ENCODE data around the gene TOMM22. TPM values are rescaled to one million over a fixed set of nuclear protein-coding genes. Genes with fewer than 3 reads are reported as not detected.
A peak's percentile ranks its signal among the peaks of the same experiment; 100 is the strongest.

The TOMM22 gene
- total and polyA plus RNA-seq, 7 donors, result 39.5 to 125 (median 69.1) TPM

DNA sequence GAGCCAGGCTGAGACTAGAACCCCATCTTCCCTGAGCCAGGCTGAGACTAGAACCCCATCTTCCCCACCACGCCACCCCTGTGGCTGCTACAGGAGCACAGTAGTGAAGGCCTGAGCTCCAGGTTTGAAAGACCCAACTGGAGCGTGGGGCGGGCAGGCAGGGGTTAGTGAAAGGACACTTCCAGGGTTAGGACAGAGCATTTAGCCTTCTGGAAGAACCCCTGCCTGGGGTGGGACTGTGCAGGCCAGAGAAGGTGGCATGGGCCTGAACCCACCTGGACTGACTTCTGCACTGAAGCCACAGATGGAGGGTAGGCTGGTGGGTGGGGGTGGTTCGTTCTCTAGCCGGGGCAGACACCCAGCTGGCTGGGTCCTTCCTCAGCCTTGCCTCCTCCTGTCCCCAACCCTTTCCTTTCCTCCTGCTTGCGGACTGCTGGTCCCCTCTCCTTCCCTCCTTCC lies 50.0 kb downstream of the TOMM22 start:
- DNase-seq (peak in 1 of 2 donors; percentile 53), ATAC-seq (no peak)
- Histone ChIP-seq H3K27ac (peak overlapping the region; percentile 79), H3K4me3 (no peak overlapping the region), H3K27me3 (ENCODE audit: insufficient read depth in 3 of 3, low read length in 2 of 3) (no peaks in the 10 kb centered on the region), H3K9me3 (no peaks in the 10 kb centered on the region), H3K4me1 (peaks cover 41% of the 10 kb centered on the region), H3K36me3 (ENCODE audit: insufficient read depth in 1 of 2, low read depth in 1 of 2) (peaks cover 3 to 76% of the 10 kb centered on the region in 2 donors)
- intact Hi-C loops (cut with DNase I), result no loop called here
- WGBS, 3 donors, result 65 to 89% (median 79%) methylated on average over 4 to 6 of the region's 6 CpGs
- TF ChIP-seq, protein P1, sequence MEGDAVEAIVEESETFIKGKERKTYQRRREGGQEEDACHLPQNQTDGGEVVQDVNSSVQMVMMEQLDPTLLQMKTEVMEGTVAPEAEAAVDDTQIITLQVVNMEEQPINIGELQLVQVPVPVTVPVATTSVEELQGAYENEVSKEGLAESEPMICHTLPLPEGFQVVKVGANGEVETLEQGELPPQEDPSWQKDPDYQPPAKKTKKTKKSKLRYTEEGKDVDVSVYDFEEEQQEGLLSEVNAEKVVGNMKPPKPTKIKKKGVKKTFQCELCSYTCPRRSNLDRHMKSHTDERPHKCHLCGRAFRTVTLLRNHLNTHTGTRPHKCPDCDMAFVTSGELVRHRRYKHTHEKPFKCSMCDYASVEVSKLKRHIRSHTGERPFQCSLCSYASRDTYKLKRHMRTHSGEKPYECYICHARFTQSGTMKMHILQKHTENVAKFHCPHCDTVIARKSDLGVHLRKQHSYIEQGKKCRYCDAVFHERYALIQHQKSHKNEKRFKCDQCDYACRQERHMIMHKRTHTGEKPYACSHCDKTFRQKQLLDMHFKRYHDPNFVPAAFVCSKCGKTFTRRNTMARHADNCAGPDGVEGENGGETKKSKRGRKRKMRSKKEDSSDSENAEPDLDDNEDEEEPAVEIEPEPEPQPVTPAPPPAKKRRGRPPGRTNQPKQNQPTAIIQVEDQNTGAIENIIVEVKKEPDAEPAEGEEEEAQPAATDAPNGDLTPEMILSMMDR (IDR thresholded peaks at IDR 0.05), result no peak

DNA sequence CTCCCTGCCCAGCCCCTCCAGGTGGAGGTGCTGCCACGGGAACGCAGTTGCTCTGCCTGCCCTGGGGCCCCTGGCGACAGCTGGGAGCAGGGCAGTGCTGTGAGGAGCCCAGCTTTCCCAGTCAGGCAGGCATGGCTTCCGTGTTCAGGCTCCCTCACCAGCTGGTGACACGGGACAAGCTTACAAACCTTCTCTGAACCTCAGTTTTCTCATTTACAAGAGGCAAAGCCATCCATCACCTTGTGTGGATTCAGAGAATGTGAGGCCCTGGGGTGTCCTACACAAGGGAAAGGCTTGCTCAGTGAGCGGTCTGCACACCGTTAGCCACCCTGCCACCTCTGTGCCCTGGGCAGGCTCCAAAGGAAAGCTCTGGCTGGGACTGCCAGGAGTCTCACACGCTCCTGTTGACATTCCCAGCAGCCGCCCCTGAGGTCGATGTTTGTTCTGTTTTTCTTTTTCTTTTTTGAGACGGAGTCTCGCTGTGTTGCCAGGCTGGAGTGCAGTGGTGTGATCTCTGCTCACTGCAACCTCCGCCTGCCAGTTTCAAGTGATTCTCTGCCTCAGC lies 50.6 kb downstream of the TOMM22 start:
- TF ChIP-seq, protein P1 (IDR thresholded peaks at IDR 0.05), result no peak
- DNase-seq (peak in 1 of 2 donors; percentile 63), ATAC-seq (peak in 1 of 4 donors; percentile 14)
- no peak overlapping the region for H3K4me3 ChIP-seq
- peak overlapping the region; percentile 79 for H3K27ac ChIP-seq
- WGBS, 3 donors, result 27 to 52% (median 37%) methylated on average over 13 of the region's 13 CpGs
- intact Hi-C loops (cut with DNase I), result no loop called here
- no peaks in the 10 kb centered on the region for H3K27me3 ChIP-seq (ENCODE audit: insufficient read depth in 3 of 3, low read length in 2 of 3)
- peaks cover 3 to 76% of the 10 kb centered on the region in 2 donors for H3K36me3 ChIP-seq (ENCODE audit: insufficient read depth in 1 of 2, low read depth in 1 of 2)
- peaks cover 41% of the 10 kb centered on the region for H3K4me1 ChIP-seq
- no peaks in the 10 kb centered on the region for H3K9me3 ChIP-seq

DNA sequence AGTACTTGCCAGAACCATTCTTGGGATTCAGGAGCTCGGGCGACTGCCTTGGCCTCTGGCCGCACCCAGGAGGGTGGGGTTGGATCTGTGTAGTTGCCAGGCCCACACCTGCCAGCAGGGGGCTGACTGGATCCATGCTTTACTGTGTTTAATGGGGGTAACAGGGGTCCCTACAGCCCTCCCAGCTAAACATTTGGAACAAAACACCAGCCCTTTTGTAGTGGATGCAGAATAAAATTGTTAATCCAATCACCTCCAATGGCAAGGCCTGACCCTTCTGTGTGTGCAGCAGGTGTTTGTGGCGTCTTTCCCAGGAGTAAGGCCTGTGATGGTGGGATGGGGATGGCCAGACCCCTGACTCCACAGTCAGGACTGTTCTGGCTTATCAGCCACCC lies 51.6 kb downstream of the TOMM22 start:
- intact Hi-C loops (cut with DNase I), result no loop called here
- H3K36me3 ChIP-seq (ENCODE audit: insufficient read depth in 1 of 2, low read depth in 1 of 2), result peaks cover 5 to 76% of the 10 kb centered on the region in 2 donors
- DNase-seq, result peak; percentile 60 to 75

GRCh38 chr22:38733724-38734381 lies 52.1 kb downstream of the TOMM22 start:
- ATAC-seq, result peak; percentile 82 to 86 (median 84)
- TF ChIP-seq, protein P1 (IDR thresholded peaks at IDR 0.05), result no peak
- H3K4me3 ChIP-seq, result no peak overlapping the region
- H3K9me3 ChIP-seq, result no peaks in the 10 kb centered on the region
- H3K4me1 ChIP-seq, result peaks cover 41% of the 10 kb centered on the region
- H3K27me3 ChIP-seq (ENCODE audit: insufficient read depth in 3 of 3, low read length in 2 of 3), result no peaks in the 10 kb centered on the region
- WGBS, 3 donors, result 21 to 37% (median 24%) methylated on average over 8 of the region's 8 CpGs
- DNase-seq, result peak; percentile 82 to 94
- intact Hi-C loops (cut with DNase I), result loop anchor here in 1 of 2 donors (2.0 kb wide), 1 partner anchor 21 kb away; the partner anchor contains the start of gene SUN2
- H3K27ac ChIP-seq, result peak overlapping the region; percentile 79
- peaks cover 5 to 76% of the 10 kb centered on the region in 2 donors for H3K36me3 ChIP-seq (ENCODE audit: insufficient read depth in 1 of 2, low read depth in 1 of 2)

More for the DNA sequence above, 51.6 kb downstream of the TOMM22 start:
- Histone ChIP-seq H3K9me3 (no peaks in the 10 kb centered on the region), H3K4me3 (no peak overlapping the region), H3K27me3 (ENCODE audit: insufficient read depth in 3 of 3, low read length in 2 of 3) (no peaks in the 10 kb centered on the region), H3K27ac (peak overlapping the region; percentile 79), H3K4me1 (peaks cover 41% of the 10 kb centered on the region)
- TF ChIP-seq, protein P1 (IDR thresholded peaks at IDR 0.05), result peak; percentile 57
- ATAC-seq, result peak; percentile 38 to 62 (median 52)
- WGBS, 3 donors, result 13 to 27% (median 22%) methylated on average over 4 of the region's 4 CpGs

Data from psoas muscle (tissue), 8 donors.